ENCODE results near the gene COQ3.
A peak's percentile ranks its signal among the peaks of the same experiment; 100 is the strongest.

The COQ3 gene

GRCh38 chr6:99350573-99350972 is 43.4 kb downstream of the COQ3 start:
- no peak overlapping the region for H3K4me3 ChIP-seq (ENCODE audit: insufficient read depth in 1 of 2, low read depth in 1 of 2, low read length in 2 of 2)
- peaks cover 22 to 49% of the 10 kb centered on the region in 2 experiments for H3K27me3 ChIP-seq (ENCODE audit: control insufficient read depth in 1 of 2, insufficient read depth in 1 of 2, low read length in 2 of 2)
- H2BK12ac ChIP-seq (ENCODE audit: low read length in 2 of 2), result no peak overlapping the region
- H3K27ac ChIP-seq (ENCODE audit: low read length, poor library complexity, severe bottlenecking), result no peak overlapping the region
- no peak overlapping the region for H3K4me2 ChIP-seq (ENCODE audit: low read length, poor library complexity, severe bottlenecking)
- H3K4me1 ChIP-seq (ENCODE audit: control insufficient read depth, insufficient read depth, low read depth, low read length), result peaks cover 7% of the 10 kb centered on the region
- no peak overlapping the region for H4K91ac ChIP-seq (ENCODE audit: low read length)
- no peak overlapping the region for H2AFZ ChIP-seq (ENCODE audit: low read depth, low read length)
- H2BK5ac ChIP-seq (ENCODE audit: low read depth, low read length, poor library complexity, severe bottlenecking), result no peak overlapping the region
- H3K36me3 ChIP-seq (ENCODE audit: control insufficient read depth in 1 of 2, insufficient read depth in 2 of 2, low read depth in 1 of 2, low read length in 2 of 2), result no peaks in the 10 kb centered on the region
- DNase-seq, result no peak
- H3K14ac ChIP-seq (ENCODE audit: low read length in 2 of 2), result no peak overlapping the region
- no peak overlapping the region for H2AK5ac ChIP-seq (ENCODE audit: low read length, severe bottlenecking)
- H3K18ac ChIP-seq (ENCODE audit: low read depth in 1 of 2, low read length in 2 of 2), result no peak overlapping the region
- H3K4ac ChIP-seq (ENCODE audit: low read depth in 1 of 2, low read length in 2 of 2), result no peak overlapping the region
- H3K79me1 ChIP-seq (replicated peaks; ENCODE audit: low read length, poor library complexity, severe bottlenecking), result peaks cover 2% of the 10 kb centered on the region
- H3K23ac ChIP-seq (ENCODE audit: low read length in 2 of 2), result no peak overlapping the region
- H2BK15ac ChIP-seq (ENCODE audit: low read depth, poor library complexity, severe bottlenecking), result no peak overlapping the region
- no peak overlapping the region for H2BK120ac ChIP-seq (ENCODE audit: low read depth, low read length)
- WGBS, result 52% methylated on average over 9 of the region's 10 CpGs
- H4K8ac ChIP-seq (ENCODE audit: low read length), result no peak overlapping the region
- H3K9ac ChIP-seq (ENCODE audit: low read length), result no peak overlapping the region
- no peaks in the 10 kb centered on the region for H3K9me3 ChIP-seq (ENCODE audit: control insufficient read depth, low read length)

GRCh38 chr6:99349171-99350141 is 44.5 kb downstream of the COQ3 start, which contains the start of gene FAXC:
TSS of gene FAXC (minus strand) at chr6:99349674. CDS start at chr6:99349372, 302 bp downstream.
- Histone ChIP-seq H3K14ac (ENCODE audit: low read length in 2 of 2) (peak within 1 kb of the TSS in 1 of 2 experiments; percentile 41), H3K79me1 (replicated peaks; ENCODE audit: low read length, poor library complexity, severe bottlenecking) (peaks cover 2% of the 10 kb centered on the region), H3K4me3 (ENCODE audit: insufficient read depth in 1 of 2, low read depth in 1 of 2, low read length in 2 of 2) (peak within 1 kb of the TSS; percentile 70 to 83), H3K36me3 (ENCODE audit: control insufficient read depth in 1 of 2, insufficient read depth in 2 of 2, low read depth in 1 of 2, low read length in 2 of 2) (no peaks in the 10 kb centered on the region), H3K4me2 (ENCODE audit: low read length, poor library complexity, severe bottlenecking) (peak within 1 kb of the TSS; percentile 98), H3K27me3 (ENCODE audit: control insufficient read depth in 1 of 2, insufficient read depth in 1 of 2, low read length in 2 of 2) (peaks cover 14 to 47% of the 10 kb centered on the region in 2 experiments), H3K9ac (ENCODE audit: low read length) (peak within 1 kb of the TSS; percentile 60), H2BK12ac (ENCODE audit: low read length in 2 of 2) (peak within 1 kb of the TSS in 1 of 2 experiments; percentile 72), H3K4me1 (ENCODE audit: control insufficient read depth, insufficient read depth, low read depth, low read length) (peaks cover 7% of the 10 kb centered on the region), H3K9me3 (ENCODE audit: control insufficient read depth, low read length) (no peaks in the 10 kb centered on the region), H2AK5ac (ENCODE audit: low read length, severe bottlenecking) (no peak within 1 kb of the TSS), H4K8ac (ENCODE audit: low read length) (no peak within 1 kb of the TSS), H4K91ac (ENCODE audit: low read length) (no peak within 1 kb of the TSS), H2AFZ (ENCODE audit: low read depth, low read length) (peak within 1 kb of the TSS; percentile 82), H3K4ac (ENCODE audit: low read depth in 1 of 2, low read length in 2 of 2) (peak within 1 kb of the TSS in 1 of 2 experiments; percentile 51), H3K27ac (ENCODE audit: low read length, poor library complexity, severe bottlenecking) (no peak within 1 kb of the TSS), H3K18ac (ENCODE audit: low read depth in 1 of 2, low read length in 2 of 2) (peak within 1 kb of the TSS; percentile 9 to 62), H2BK5ac (ENCODE audit: low read depth, low read length, poor library complexity, severe bottlenecking) (no peak within 1 kb of the TSS), H3K23ac (ENCODE audit: low read length in 2 of 2) (no peak within 1 kb of the TSS), H2BK15ac (ENCODE audit: low read depth, poor library complexity, severe bottlenecking) (peak within 1 kb of the TSS; percentile 38), H2BK120ac (ENCODE audit: low read depth, low read length) (peak within 1 kb of the TSS; percentile 59)
- WGBS, result under 1% methylated on average over 66 of the region's 108 CpGs
- DNase-seq, result peak; percentile 11

GRCh38 chr6:99348288-99349170 is 45.5 kb downstream of the COQ3 start:
- no peak for DNase-seq
- 38% methylated on average over 23 of the region's 25 CpGs for WGBS
- H2BK15ac ChIP-seq (ENCODE audit: low read depth, poor library complexity, severe bottlenecking), result no peak overlapping the region
- H3K36me3 ChIP-seq (ENCODE audit: control insufficient read depth in 1 of 2, insufficient read depth in 2 of 2, low read depth in 1 of 2, low read length in 2 of 2), result no peaks in the 10 kb centered on the region
- H3K14ac ChIP-seq (ENCODE audit: low read length in 2 of 2), result peak overlapping the region in 1 of 2 experiments; percentile 41
- H3K18ac ChIP-seq (ENCODE audit: low read depth in 1 of 2, low read length in 2 of 2), result peak overlapping the region in 1 of 2 experiments; percentile 62
- peak overlapping the region; percentile 70 to 83 for H3K4me3 ChIP-seq (ENCODE audit: insufficient read depth in 1 of 2, low read depth in 1 of 2, low read length in 2 of 2)
- H3K9me3 ChIP-seq (ENCODE audit: control insufficient read depth, low read length), result no peaks in the 10 kb centered on the region
- H2BK5ac ChIP-seq (ENCODE audit: low read depth, low read length, poor library complexity, severe bottlenecking), result no peak overlapping the region
- peaks cover 2% of the 10 kb centered on the region for H3K79me1 ChIP-seq (replicated peaks; ENCODE audit: low read length, poor library complexity, severe bottlenecking)
- no peak overlapping the region for H2BK12ac ChIP-seq (ENCODE audit: low read length in 2 of 2)
- H2AK5ac ChIP-seq (ENCODE audit: low read length, severe bottlenecking), result no peak overlapping the region
- H2AFZ ChIP-seq (ENCODE audit: low read depth, low read length), result peak overlapping the region; percentile 82
- peaks cover 9% of the 10 kb centered on the region for H3K4me1 ChIP-seq (ENCODE audit: control insufficient read depth, insufficient read depth, low read depth, low read length)
- peak overlapping the region; percentile 60 for H3K9ac ChIP-seq (ENCODE audit: low read length)
- H4K91ac ChIP-seq (ENCODE audit: low read length), result no peak overlapping the region
- H3K4me2 ChIP-seq (ENCODE audit: low read length, poor library complexity, severe bottlenecking), result peak overlapping the region; percentile 98
- peaks cover 14 to 42% of the 10 kb centered on the region in 2 experiments for H3K27me3 ChIP-seq (ENCODE audit: control insufficient read depth in 1 of 2, insufficient read depth in 1 of 2, low read length in 2 of 2)
- H2BK120ac ChIP-seq (ENCODE audit: low read depth, low read length), result no peak overlapping the region
- H3K23ac ChIP-seq (ENCODE audit: low read length in 2 of 2), result no peak overlapping the region
- no peak overlapping the region for H3K4ac ChIP-seq (ENCODE audit: low read depth in 1 of 2, low read length in 2 of 2)
- H4K8ac ChIP-seq (ENCODE audit: low read length), result no peak overlapping the region
- no peak overlapping the region for H3K27ac ChIP-seq (ENCODE audit: low read length, poor library complexity, severe bottlenecking)

Data from mesenchymal stem cell (in vitro differentiated cells and primary cell).